HCT116 (cell line): Measurements from ENCODE around the gene RIOK2. TPM values are rescaled to one million over a fixed set of nuclear protein-coding genes. Genes with fewer than 3 reads are reported as not detected.
A peak's percentile ranks its signal among the peaks of the same experiment; 100 is the strongest.

Source experiments
- ATAC-seq: fragments of 200-7000 bp; cut with Tn5 transposase; 2 replicates; pipeline ENCODE4 v1.9.1; 2020; ENCODE audit warnings: mild to moderate bottlenecking, moderate library complexity
- BruUV-seq: library from RNA; stranded (reverse); fragments of 400-500 nt; replicated peaks from 2 replicates; lab custom pipeline; 2021; lab: Mats Ljungman, UMichigan
- CTCF ChIA-PET: fragments of 300-600 bp; sonication (Branson Sonifier 250); formaldehyde crosslinking; loops from one replicate; lab custom pipeline; 2021; ENCODE audit warnings: antibody characterized with exemption; lab: Charles Lee
- POLR2A ChIA-PET: fragments of 300-600, 350-600 bp; sonication (Branson Sonifier 250); formaldehyde crosslinking; loops from one replicate; lab custom pipeline; 2021; ENCODE audit warnings: antibody characterized with exemption; lab: Charles Lee
- RAD21 ChIA-PET, 2 experiments: fragments of 300-600 bp; sonication (Branson Sonifier 250); formaldehyde crosslinking; loops; one replicate each; lab custom pipeline; 2023; ENCODE audit warnings: low total read pairs in 2 of 2; ENCODE audit not compliant: uncharacterized antibody in 2 of 2, unreplicated experiment in 2 of 2, low non-redundant PET in 1 of 2; lab: Charles Lee
- DNase-seq: peaks from one replicate; pipeline ENCODE4 v3.0.0-alpha.2; 2010; ENCODE audit warnings: low read depth, low spot score
- H2AFZ ChIP-seq: fragments of 200-600 bp; shearing (Covaris generic), sonication (generic); 2 replicates; pipeline ENCODE4 v1.6.1; 2017; ENCODE audit warnings: low read depth, mixed run types, mixed read lengths, antibody characterized with exemption, low read length; ENCODE audit not compliant: poor library complexity, severe bottlenecking
- H3K27ac ChIP-seq: 2 replicates; pipeline ENCODE4 v1.5.1; 2012; ENCODE audit warnings: low read depth, low read length
- H3K27me3 ChIP-seq: fragments of 200-600 bp; sonication (generic); 2 replicates; pipeline ENCODE4 v1.6.1; 2016; ENCODE audit warnings: mixed run types, low read length, mixed read lengths; ENCODE audit not compliant: insufficient read depth
- H3K36me3 ChIP-seq, 2 experiments: fragments of 200-500 bp in 1 of 2; fragments of 200-600 bp in 1 of 2; sonication (Bioruptor generic) in 1 of 2; sonication (generic) in 1 of 2; 2 replicates each; pipeline versions ENCODE4 v1.5.1 to v1.6.1; 2014 to 2016; ENCODE audit warnings: low read length in 2 of 2, inconsistent platforms in 1 of 2, mixed read lengths in 1 of 2, mixed run types in 1 of 2; ENCODE audit not compliant: insufficient read depth in 2 of 2, control insufficient read depth in 1 of 2
- H3K4me1 ChIP-seq, 2 experiments: fragments of 200-600 bp in 1 of 2; sonication (generic) in 1 of 2; 2 replicates each; pipeline versions ENCODE4 v1.5.1 to v1.6.1; 2012 to 2017; ENCODE audit warnings: low read length in 2 of 2, inconsistent platforms in 1 of 2, mild to moderate bottlenecking in 1 of 2, mixed read lengths in 1 of 2, mixed run types in 1 of 2, moderate library complexity in 1 of 2; ENCODE audit not compliant: insufficient read depth in 2 of 2, control insufficient read depth in 1 of 2
- H3K4me2 ChIP-seq: fragments of 200-600 bp; sonication (generic); 2 replicates; pipeline ENCODE4 v1.6.1; 2017; ENCODE audit warnings: mixed run types, low read length, mixed read lengths
- H3K4me3 ChIP-seq, 2 experiments: fragments of 200-600 bp in 1 of 2; sonication (generic) in 1 of 2; replicated peaks in 1 of 2; 2 replicates each; pipeline ENCODE4 v1.5.1; 2011 to 2016; ENCODE audit warnings: low read length in 2 of 2, control low read depth in 1 of 2, low read depth in 1 of 2, mild to moderate bottlenecking in 1 of 2, mixed read lengths in 1 of 2, mixed run types in 1 of 2
- H3K79me2 ChIP-seq: fragments of 200-600 bp; sonication (generic); 2 replicates; pipeline ENCODE4 v1.6.1; 2017; ENCODE audit warnings: mild to moderate bottlenecking, mixed run types, low read length, moderate library complexity, mixed read lengths; ENCODE audit not compliant: insufficient read depth
- H3K9ac ChIP-seq: fragments of 200-600 bp; sonication (generic); 2 replicates; pipeline ENCODE4 v1.6.1; 2016; ENCODE audit warnings: low read length, mixed read lengths
- H3K9me2 ChIP-seq: fragments of 200-600 bp; sonication (generic), shearing (Covaris generic); 2 replicates; pipeline ENCODE4 v1.6.1; 2017; ENCODE audit warnings: mixed run types, mild to moderate bottlenecking, moderate library complexity; ENCODE audit not compliant: insufficient read depth
- H3K9me3 ChIP-seq, 2 experiments: fragments of 200-500 bp in 1 of 2; fragments of 200-600 bp in 1 of 2; sonication (Bioruptor generic) in 1 of 2; sonication (generic) in 1 of 2; 2 replicates each; pipeline ENCODE4 v1.6.1; 2014 to 2017; ENCODE audit warnings: low read length in 2 of 2, mixed read lengths in 2 of 2, inconsistent platforms in 1 of 2, low read depth in 1 of 2, mild to moderate bottlenecking in 1 of 2, mixed run types in 1 of 2, moderate library complexity in 1 of 2; ENCODE audit not compliant: control insufficient read depth in 1 of 2, insufficient read depth in 1 of 2
- H4K20me1 ChIP-seq: fragments of 200-600 bp; sonication (generic), shearing (Covaris generic); 2 replicates; pipeline ENCODE4 v1.6.1; 2017; ENCODE audit warnings: mixed run types, mild to moderate bottlenecking, moderate library complexity; ENCODE audit not compliant: insufficient read depth
- CEBPB ChIP-seq: IDR thresholded peaks from 2 replicates; pipeline ENCODE4 v1.6.1; 2012; ENCODE audit warnings: low read depth
- FOSL1 ChIP-seq: IDR thresholded peaks from 2 replicates; pipeline ENCODE4 v1.6.1; 2012; ENCODE audit warnings: low read depth
- POLR2A ChIP-seq: IDR thresholded peaks from 2 replicates; pipeline ENCODE4 v1.7.0; 2011; ENCODE audit warnings: borderline replicate concordance; ENCODE audit not compliant: insufficient read depth, insufficient read length; ENCODE audit errors: extremely low read depth
- RAD21 ChIP-seq: IDR thresholded peaks from 2 replicates; pipeline ENCODE4 v1.6.1; 2012; ENCODE audit warnings: low read depth, mild to moderate bottlenecking
- REST ChIP-seq: IDR thresholded peaks from 2 replicates; pipeline ENCODE4 v1.6.1; 2012; ENCODE audit warnings: low read depth
- SP1 ChIP-seq: IDR thresholded peaks from 2 replicates; pipeline ENCODE4 v1.6.1; 2012; ENCODE audit warnings: low read depth
- ZFX ChIP-seq: fragments of 450-650 bp; IDR thresholded peaks from 2 replicates; pipeline ENCODE4 v1.6.1; 2017
- intact Hi-C: fragments of 100-400 bp; cut with micrococcal nuclease; formaldehyde crosslinking; loops from 2 replicates; pipeline ENCODE4 v1.10.0; 2022
- total RNA-seq: library from RNA; stranded (reverse); gene quantifications from one replicate; pipeline ENCODE4 v1.2.1, GENCODE V29; 2021; ENCODE audit not compliant: unreplicated experiment
- TF ChIP-seq, protein P1 (sequence below), 3 experiments: fragments of 200-600 bp in 1 of 3; sonication (generic) in 1 of 3; IDR thresholded peaks in 2 of 3; conservative IDR thresholded peaks in 1 of 3; 2 replicates each; pipeline ENCODE4 v1.5.1; 2012 to 2017; ENCODE audit warnings: low read depth in 2 of 3, low read length in 2 of 3, antibody characterized with exemption in 1 of 3, borderline replicate concordance in 1 of 3, control low read depth in 1 of 3, mild to moderate bottlenecking in 1 of 3, mixed read lengths in 1 of 3, mixed run types in 1 of 3, moderate library complexity in 1 of 3; ENCODE audit not compliant: insufficient read depth in 1 of 3

Gene RIOK2
- total RNA-seq, 1 experiment from 2014 or later: 27.1 TPM

DNA sequence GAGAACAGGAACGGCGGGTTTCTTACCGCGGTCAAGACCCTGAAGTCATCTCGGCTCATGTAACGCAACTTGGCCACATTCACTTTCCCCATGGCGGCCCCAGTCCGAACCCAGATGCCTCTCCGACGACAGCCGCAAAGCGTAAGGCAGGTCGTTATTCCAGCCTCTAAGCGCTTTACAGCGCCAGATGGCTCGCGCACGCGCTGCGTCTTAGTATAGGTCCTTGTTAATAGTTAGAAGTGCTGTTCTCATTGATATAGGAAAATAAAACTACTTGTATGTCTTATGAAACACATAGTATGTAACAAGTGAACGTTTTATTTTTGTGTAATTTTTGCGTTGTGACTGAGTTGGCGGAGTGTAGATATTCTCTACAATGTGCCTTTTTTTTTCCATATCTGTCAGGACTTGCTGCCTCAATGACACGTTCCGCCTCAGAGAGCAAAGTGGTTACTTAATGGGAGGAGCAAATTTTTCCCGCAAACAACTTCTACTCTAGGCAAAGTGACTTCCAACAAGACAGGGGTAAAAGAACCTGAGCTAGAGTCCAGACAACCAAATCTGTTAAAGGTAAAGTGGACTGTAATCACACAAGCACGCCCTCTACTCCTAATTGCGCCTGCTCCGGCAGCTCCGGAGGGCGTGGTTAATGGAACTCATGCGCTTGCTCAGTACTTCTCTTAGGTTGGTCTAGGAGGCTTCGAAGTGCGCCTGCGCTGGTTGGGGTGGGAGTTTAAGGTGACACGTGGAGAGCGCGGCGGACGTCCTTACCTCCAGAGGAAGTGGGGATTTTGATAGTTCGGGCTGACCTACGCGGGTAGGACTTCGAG, at the start of gene RIOK2 (continued):
- TF ChIP-seq REST: no peak
- TF ChIP-seq, all 23 proteins: peak for 8

DNA sequence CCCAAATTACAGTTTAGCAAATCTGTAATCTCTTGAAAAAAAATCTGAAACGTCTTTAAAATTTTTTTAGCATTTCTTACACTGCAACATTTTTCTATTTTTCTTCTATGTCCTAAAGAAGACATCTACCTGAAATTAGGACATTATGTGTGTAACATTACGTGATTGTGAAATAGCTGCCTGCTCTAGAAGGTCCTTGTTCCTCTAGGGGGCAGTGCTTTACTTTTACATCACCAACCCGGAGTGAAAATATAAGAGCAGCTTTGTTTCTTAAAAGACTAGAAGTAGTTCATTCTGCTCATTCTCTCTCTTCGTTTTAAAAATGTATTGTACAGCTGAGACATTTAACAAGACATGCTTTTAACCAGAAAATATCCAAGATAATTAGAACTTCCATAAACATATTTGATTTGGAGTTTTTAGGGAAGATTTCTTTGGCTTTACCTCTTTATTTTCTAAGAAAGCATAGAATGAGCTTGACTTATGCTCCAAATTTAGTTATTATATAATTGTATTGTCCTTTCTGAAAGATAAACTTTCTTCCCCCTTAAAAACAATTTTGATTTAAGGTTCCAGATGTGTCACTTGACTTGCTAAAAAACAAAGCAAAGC, 48.1 kb upstream of the RIOK2 start:
- H3K4me3 ChIP-seq: no peak overlapping the region
- no peaks in the 10 kb centered on the region for H3K4me1 ChIP-seq
- CTCF ChIA-PET: interaction anchor here (0.6 to 1.6 kb wide), 13 partner anchors 10 to 1538 kb away, joined by 3 to 29 read pairs (median 3); no protein-coding TSS in a partner anchor
- no peaks in the 10 kb centered on the region for H3K79me2 ChIP-seq
- H3K9ac ChIP-seq: no peak overlapping the region
- H2AFZ ChIP-seq: no peak overlapping the region
- H3K36me3 ChIP-seq: no peaks in the 10 kb centered on the region
- POLR2A ChIA-PET: no interaction called here
- no peak overlapping the region for H3K27ac ChIP-seq
- intact Hi-C loops: loop anchor here (2.0 kb wide), 1 partner anchor 304 kb away; no protein-coding TSS in a partner anchor
- no peaks in the 10 kb centered on the region for H3K9me2 ChIP-seq
- H4K20me1 ChIP-seq: no peaks in the 10 kb centered on the region
- no peaks in the 10 kb centered on the region for H3K27me3 ChIP-seq
- ATAC-seq: peak; percentile 78
- no peaks in the 10 kb centered on the region for H3K9me3 ChIP-seq
- RAD21 ChIA-PET: interaction anchor here in 1 of 2 experiments (1.1 kb wide), 1 partner anchor 303 kb away, joined by 3 read pairs; no protein-coding TSS in a partner anchor
- no peak overlapping the region for H3K4me2 ChIP-seq
- TF ChIP-seq CEBPB: peak; percentile 96
- no peak for TF ChIP-seq ZFX
- TF ChIP-seq POLR2A: no peak
- TF ChIP-seq RAD21: peak; percentile 70
- TF ChIP-seq FOSL1: no peak
- TF ChIP-seq, protein P1, sequence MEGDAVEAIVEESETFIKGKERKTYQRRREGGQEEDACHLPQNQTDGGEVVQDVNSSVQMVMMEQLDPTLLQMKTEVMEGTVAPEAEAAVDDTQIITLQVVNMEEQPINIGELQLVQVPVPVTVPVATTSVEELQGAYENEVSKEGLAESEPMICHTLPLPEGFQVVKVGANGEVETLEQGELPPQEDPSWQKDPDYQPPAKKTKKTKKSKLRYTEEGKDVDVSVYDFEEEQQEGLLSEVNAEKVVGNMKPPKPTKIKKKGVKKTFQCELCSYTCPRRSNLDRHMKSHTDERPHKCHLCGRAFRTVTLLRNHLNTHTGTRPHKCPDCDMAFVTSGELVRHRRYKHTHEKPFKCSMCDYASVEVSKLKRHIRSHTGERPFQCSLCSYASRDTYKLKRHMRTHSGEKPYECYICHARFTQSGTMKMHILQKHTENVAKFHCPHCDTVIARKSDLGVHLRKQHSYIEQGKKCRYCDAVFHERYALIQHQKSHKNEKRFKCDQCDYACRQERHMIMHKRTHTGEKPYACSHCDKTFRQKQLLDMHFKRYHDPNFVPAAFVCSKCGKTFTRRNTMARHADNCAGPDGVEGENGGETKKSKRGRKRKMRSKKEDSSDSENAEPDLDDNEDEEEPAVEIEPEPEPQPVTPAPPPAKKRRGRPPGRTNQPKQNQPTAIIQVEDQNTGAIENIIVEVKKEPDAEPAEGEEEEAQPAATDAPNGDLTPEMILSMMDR (IDR thresholded peaks at IDR 0.05 in 2 of 3, conservative IDR thresholded peaks at IDR 0.05 in 1 of 3; ENCODE audit: borderline replicate concordance in 1 of 3, insufficient read depth in 1 of 3, low read depth in 2 of 3, low read length in 2 of 3): peak; percentile 55 to 89 (median 81); a peak in 5 of 6 replicates
- TF ChIP-seq SP1: 0 out of 2 replicates have a peak, but pooled peaks have one; percentile 8
- DNase-seq: peak; percentile 54
- BruUV-seq: no TSS peak
